Fibroblast of villous mesenchyme (primary cell): ENCODE data around the gene KANK3. TPM values are rescaled to one million over a fixed set of nuclear protein-coding genes. Genes with fewer than 3 reads are reported as not detected.
A peak's percentile ranks its signal among the peaks of the same experiment; 100 is the strongest.

ENCODE experiments used
- DNase-seq: peaks from one replicate; pipeline ENCODE4 v3.0.0-alpha.2; 2010; ENCODE audit warnings: low read depth
- H3K4me3 ChIP-seq: 2 replicates; pipeline ENCODE4 v1.5.1; 2011; ENCODE audit warnings: low read depth, mild to moderate bottlenecking, low read length
- CTCF ChIP-seq: IDR thresholded peaks from 2 replicates; pipeline ENCODE4 v1.5.1; 2012; ENCODE audit warnings: low read depth, mild to moderate bottlenecking, low read length; ENCODE audit not compliant: insufficient read depth
- total RNA-seq: library from RNA; depleted of rRNA; stranded (reverse); fragments of >200 nt; gene quantifications from 2 replicates; pipeline ENCODE4 v1.2.3, GENCODE V29; 2012

KANK3 gene
- total RNA-seq, 1 donor, result under 0.01 TPM

- DNase-seq, result no peak
- no peak for TF ChIP-seq CTCF
- no peak overlapping the region for H3K4me3 ChIP-seq
Observed at GRCh38 chr19:8338835-8339234, 4.2 kb downstream of the KANK3 start.

GRCh38 chr19:8337728-8338127, 5.3 kb downstream of the KANK3 start:
- TF ChIP-seq CTCF, result no peak
- H3K4me3 ChIP-seq, result no peak overlapping the region
- DNase-seq, result no peak

DNA sequence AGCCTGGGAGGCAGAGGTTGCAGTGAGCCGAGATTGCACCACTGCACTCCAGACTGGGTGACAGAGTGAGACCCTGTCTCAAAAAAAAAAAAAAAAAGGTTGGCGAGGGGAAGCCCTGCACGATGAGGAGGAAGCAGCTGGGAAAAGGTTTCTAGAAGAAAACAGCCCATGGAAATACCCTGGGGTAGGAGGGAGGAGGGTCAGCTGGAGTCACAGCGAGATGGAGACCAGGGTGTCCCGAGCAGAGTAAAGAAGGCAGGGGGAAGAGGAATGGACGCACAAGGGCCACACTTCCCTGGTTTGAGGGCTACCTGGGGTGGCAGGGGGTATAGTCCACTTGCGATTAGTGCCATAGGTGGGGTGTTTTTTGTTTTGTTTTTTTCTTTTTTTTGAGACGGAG, 6.4 kb downstream of the KANK3 start:
- H3K4me3 ChIP-seq, result no peak overlapping the region
- no peak for DNase-seq
- no peak for TF ChIP-seq CTCF

GRCh38 chr19:8336072-8336569, 6.9 kb downstream of the KANK3 start:
- TF ChIP-seq CTCF, result no peak
- no peak overlapping the region for H3K4me3 ChIP-seq
- DNase-seq, result no peak

- no peak for TF ChIP-seq CTCF
- H3K4me3 ChIP-seq, result no peak overlapping the region
- no peak for DNase-seq
Observed at GRCh38 chr19:8335343-8336071, 7.6 kb downstream of the KANK3 start.

- no peak overlapping the region for H3K4me3 ChIP-seq
- peak; percentile 72 for DNase-seq
- no peak for TF ChIP-seq CTCF
Observed at GRCh38 chr19:8334458-8335342, 8.4 kb downstream of the KANK3 start.
